ENCODE measurements around the gene DNM1L.

DNM1L gene

DNA sequence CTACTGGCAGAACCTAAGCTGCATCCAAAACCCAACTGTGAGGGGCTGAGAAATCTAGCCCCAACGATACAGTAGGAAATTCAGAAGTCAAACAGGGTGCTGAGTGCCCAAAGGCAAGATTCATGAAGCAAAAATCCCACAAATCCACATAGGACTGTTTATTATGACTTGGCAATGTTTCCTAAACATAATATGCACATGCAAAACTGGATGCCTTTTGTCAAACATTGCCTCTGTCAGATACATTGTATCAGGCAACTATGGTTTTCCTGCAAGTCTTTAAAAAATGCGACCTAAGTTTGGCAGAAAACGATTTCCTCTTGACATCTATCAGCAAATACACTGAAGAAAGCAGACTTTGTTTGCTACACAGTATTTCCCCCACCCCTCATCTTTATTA, 103.9 kb downstream of the DNM1L start:
- TF ChIP-seq FOXM1 (IDR thresholded peaks at IDR 0.05; ENCODE audit: borderline replicate concordance, low read depth), result no peak
- TF ChIP-seq ZBTB7A (IDR thresholded peaks at IDR 0.05; ENCODE audit: low read depth), result no peak
- no peak for TF ChIP-seq YY1 (IDR thresholded peaks at IDR 0.05; ENCODE audit: low read depth)
- TF ChIP-seq, protein P1, sequence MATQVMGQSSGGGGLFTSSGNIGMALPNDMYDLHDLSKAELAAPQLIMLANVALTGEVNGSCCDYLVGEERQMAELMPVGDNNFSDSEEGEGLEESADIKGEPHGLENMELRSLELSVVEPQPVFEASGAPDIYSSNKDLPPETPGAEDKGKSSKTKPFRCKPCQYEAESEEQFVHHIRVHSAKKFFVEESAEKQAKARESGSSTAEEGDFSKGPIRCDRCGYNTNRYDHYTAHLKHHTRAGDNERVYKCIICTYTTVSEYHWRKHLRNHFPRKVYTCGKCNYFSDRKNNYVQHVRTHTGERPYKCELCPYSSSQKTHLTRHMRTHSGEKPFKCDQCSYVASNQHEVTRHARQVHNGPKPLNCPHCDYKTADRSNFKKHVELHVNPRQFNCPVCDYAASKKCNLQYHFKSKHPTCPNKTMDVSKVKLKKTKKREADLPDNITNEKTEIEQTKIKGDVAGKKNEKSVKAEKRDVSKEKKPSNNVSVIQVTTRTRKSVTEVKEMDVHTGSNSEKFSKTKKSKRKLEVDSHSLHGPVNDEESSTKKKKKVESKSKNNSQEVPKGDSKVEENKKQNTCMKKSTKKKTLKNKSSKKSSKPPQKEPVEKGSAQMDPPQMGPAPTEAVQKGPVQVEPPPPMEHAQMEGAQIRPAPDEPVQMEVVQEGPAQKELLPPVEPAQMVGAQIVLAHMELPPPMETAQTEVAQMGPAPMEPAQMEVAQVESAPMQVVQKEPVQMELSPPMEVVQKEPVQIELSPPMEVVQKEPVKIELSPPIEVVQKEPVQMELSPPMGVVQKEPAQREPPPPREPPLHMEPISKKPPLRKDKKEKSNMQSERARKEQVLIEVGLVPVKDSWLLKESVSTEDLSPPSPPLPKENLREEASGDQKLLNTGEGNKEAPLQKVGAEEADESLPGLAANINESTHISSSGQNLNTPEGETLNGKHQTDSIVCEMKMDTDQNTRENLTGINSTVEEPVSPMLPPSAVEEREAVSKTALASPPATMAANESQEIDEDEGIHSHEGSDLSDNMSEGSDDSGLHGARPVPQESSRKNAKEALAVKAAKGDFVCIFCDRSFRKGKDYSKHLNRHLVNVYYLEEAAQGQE (IDR thresholded peaks at IDR 0.05; ENCODE audit: low read depth), result no peak
- TF ChIP-seq TCF12 (IDR thresholded peaks at IDR 0.05; ENCODE audit: low read depth), result no peak
- TF ChIP-seq, protein P2, sequence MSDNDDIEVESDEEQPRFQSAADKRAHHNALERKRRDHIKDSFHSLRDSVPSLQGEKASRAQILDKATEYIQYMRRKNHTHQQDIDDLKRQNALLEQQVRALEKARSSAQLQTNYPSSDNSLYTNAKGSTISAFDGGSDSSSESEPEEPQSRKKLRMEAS (IDR thresholded peaks at IDR 0.05), result no peak
- no peak for TF ChIP-seq NFIC (IDR thresholded peaks at IDR 0.05)
- no peak for TF ChIP-seq CEBPB (IDR thresholded peaks at IDR 0.05)
- TF ChIP-seq EGR1 (IDR thresholded peaks at IDR 0.05), result no peak
- TF ChIP-seq, protein P3, sequence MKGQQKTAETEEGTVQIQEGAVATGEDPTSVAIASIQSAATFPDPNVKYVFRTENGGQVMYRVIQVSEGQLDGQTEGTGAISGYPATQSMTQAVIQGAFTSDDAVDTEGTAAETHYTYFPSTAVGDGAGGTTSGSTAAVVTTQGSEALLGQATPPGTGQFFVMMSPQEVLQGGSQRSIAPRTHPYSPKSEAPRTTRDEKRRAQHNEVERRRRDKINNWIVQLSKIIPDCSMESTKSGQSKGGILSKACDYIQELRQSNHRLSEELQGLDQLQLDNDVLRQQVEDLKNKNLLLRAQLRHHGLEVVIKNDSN (IDR thresholded peaks at IDR 0.05), result no peak
- TF ChIP-seq TEAD4 (IDR thresholded peaks at IDR 0.05), result no peak
- no peak for TF ChIP-seq TAF1 (IDR thresholded peaks at IDR 0.05; ENCODE audit: low read depth)
- no peak for TF ChIP-seq CREB1 (IDR thresholded peaks at IDR 0.05; ENCODE audit: low read depth)
- no peak for TF ChIP-seq EP300 (IDR thresholded peaks at IDR 0.05; ENCODE audit: borderline replicate concordance)
- TF ChIP-seq RAD21 (IDR thresholded peaks at IDR 0.05; ENCODE audit: low read depth), result no peak

DNA sequence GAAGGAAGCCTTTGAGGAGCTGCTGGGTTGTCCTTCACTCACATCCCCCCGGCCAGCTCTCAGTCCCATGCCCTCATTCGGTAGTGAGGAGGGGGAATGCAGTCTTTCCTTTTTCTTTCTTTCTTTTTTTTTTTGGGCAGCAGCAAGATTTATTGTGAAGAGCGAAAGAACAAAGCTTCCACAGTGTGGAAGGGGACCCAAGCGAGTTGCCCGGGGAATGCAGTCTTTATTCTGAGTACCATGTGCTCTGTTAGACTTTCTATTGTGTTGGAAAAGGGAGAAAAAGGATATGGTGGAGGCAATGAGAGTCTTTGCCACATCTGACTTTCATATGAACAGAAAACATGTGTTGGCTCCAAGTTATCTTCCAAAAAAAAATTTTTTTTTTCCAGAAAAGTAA, 106.5 kb downstream of the DNM1L start:
- TF ChIP-seq TAF1 (IDR thresholded peaks at IDR 0.05; ENCODE audit: low read depth) (no peak), ZBTB7A (IDR thresholded peaks at IDR 0.05; ENCODE audit: low read depth) (no peak), CREB1 (IDR thresholded peaks at IDR 0.05; ENCODE audit: low read depth) (no peak), CEBPB (IDR thresholded peaks at IDR 0.05) (no peak), NFIC (IDR thresholded peaks at IDR 0.05) (no peak), RAD21 (IDR thresholded peaks at IDR 0.05; ENCODE audit: low read depth) (no peak), TCF12 (IDR thresholded peaks at IDR 0.05; ENCODE audit: low read depth) (no peak), YY1 (IDR thresholded peaks at IDR 0.05; ENCODE audit: low read depth) (no peak), FOXM1 (IDR thresholded peaks at IDR 0.05; ENCODE audit: borderline replicate concordance, low read depth) (no peak)

DNA sequence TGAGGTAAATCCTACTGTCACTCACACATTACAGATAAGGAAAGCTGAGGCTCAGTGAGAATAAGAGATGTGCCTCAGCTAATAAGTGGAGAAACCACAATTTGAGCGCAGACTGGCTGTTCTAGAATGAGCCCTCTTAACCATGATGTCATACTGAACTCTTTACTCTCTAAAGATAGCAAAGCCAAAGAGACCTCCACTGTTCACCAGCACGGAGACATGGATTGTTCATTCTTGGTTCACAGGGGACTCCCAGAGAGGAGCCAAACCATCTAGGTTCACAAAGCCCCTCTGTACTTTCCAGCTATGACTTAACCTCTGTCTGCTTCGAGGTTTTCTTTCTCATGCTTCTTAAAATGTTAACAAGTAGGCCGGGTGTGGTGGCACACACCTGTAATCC, 109.3 kb downstream of the DNM1L start:
- TF ChIP-seq CEBPB (IDR thresholded peaks at IDR 0.05), result no peak
- TF ChIP-seq, protein P1 (IDR thresholded peaks at IDR 0.05; ENCODE audit: low read depth), result no peak
- no peak for TF ChIP-seq CREB1 (IDR thresholded peaks at IDR 0.05; ENCODE audit: low read depth)
- TF ChIP-seq RAD21 (IDR thresholded peaks at IDR 0.05; ENCODE audit: low read depth), result no peak
- TF ChIP-seq NFIC (IDR thresholded peaks at IDR 0.05), result no peak
- TF ChIP-seq YY1 (IDR thresholded peaks at IDR 0.05; ENCODE audit: low read depth), result no peak
- TF ChIP-seq ZBTB7A (IDR thresholded peaks at IDR 0.05; ENCODE audit: low read depth), result no peak
- no peak for TF ChIP-seq TEAD4 (IDR thresholded peaks at IDR 0.05)
- no peak for TF ChIP-seq TAF1 (IDR thresholded peaks at IDR 0.05; ENCODE audit: low read depth)
- TF ChIP-seq EP300 (IDR thresholded peaks at IDR 0.05; ENCODE audit: borderline replicate concordance), result no peak
- no peak for TF ChIP-seq TCF12 (IDR thresholded peaks at IDR 0.05; ENCODE audit: low read depth)

DNA sequence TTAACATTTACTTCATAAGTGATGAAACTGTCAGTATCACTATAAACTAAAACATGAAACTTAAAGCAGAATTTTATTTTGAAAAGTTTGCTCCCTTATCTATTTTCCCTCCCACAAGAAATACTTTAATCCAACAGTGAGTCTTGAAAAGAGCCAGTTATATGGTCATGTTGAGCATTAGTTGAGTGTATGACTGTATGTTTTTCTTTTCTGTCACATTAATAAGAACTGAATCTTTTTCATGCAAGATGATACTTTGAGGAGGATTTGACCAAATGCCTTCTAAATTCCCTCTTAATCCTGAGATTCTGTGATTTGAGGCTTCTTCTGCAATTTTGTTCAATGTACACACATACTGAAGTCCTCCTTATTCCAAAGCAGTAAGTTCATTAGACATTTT, 110.3 kb downstream of the DNM1L start:
- TF ChIP-seq TEAD4 (IDR thresholded peaks at IDR 0.05) (no peak), FOXM1 (IDR thresholded peaks at IDR 0.05; ENCODE audit: borderline replicate concordance, low read depth) (no peak), YY1 (IDR thresholded peaks at IDR 0.05; ENCODE audit: low read depth) (no peak), CREB1 (IDR thresholded peaks at IDR 0.05; ENCODE audit: low read depth) (no peak), CEBPB (IDR thresholded peaks at IDR 0.05) (no peak), NFIC (IDR thresholded peaks at IDR 0.05) (no peak), EGR1 (IDR thresholded peaks at IDR 0.05) (no peak)
- TF ChIP-seq, protein P3 (IDR thresholded peaks at IDR 0.05), result no peak
- TF ChIP-seq, protein P1 (IDR thresholded peaks at IDR 0.05; ENCODE audit: low read depth), result no peak
- TF ChIP-seq, protein P2 (IDR thresholded peaks at IDR 0.05), result no peak

All from Ishikawa (cell line).